IMR-90 (cell line): ENCODE measurements around the gene DIAPH2. TPM values are rescaled to one million over a fixed set of nuclear protein-coding genes. Genes with fewer than 3 reads are reported as not detected.

Experiments used
- ATAC-seq: fragments of 200-7000 bp; cut with Tn5 transposase; 2 replicates; pipeline ENCODE4 v1.9.1; 2020; ENCODE audit warnings: low read depth, mild to moderate bottlenecking, moderate library complexity
- BruUV-seq: library from RNA; stranded (reverse); fragments of 400-500 nt; replicated peaks from 2 replicates; lab custom pipeline; 2021; lab: Mats Ljungman, UMichigan
- CTCF ChIA-PET: fragments of 300-600 bp; formaldehyde crosslinking; extraction: SDS; loops from one replicate; lab custom pipeline; 2021; ENCODE audit warnings: antibody characterized with exemption; lab: Yijun Ruan, JAX
- POLR2A ChIA-PET: fragments of 300-600 bp; sonication (Branson Sonifier 250); formaldehyde crosslinking; loops from one replicate; lab custom pipeline; 2022; ENCODE audit warnings: antibody characterized with exemption; ENCODE audit not compliant: unreplicated experiment; lab: Charles Lee
- DNase-seq: peaks from one replicate; pipeline ENCODE4 v3.0.0; 2013
- H2AFZ ChIP-seq: replicated peaks from 2 replicates; pipeline ENCODE3; 2013; ENCODE audit warnings: low read length, mild to moderate bottlenecking; ENCODE audit not compliant: poor library complexity
- H2AK5ac ChIP-seq: 2 replicates; pipeline ENCODE4 v1.6.1; 2013; ENCODE audit warnings: low read depth, low read length, inconsistent platforms
- H2AK9ac ChIP-seq: replicated peaks from 2 replicates; pipeline ENCODE3; 2013; ENCODE audit warnings: mild to moderate bottlenecking, low read depth, low read length, moderate library complexity; ENCODE audit not compliant: poor library complexity
- H2BK120ac ChIP-seq: 2 replicates; pipeline ENCODE4 v1.6.1; 2013; ENCODE audit warnings: low read depth, low read length, inconsistent platforms
- H2BK15ac ChIP-seq: 3 replicates; pipeline ENCODE4 v1.6.1; 2013; ENCODE audit warnings: low read depth, low read length, inconsistent platforms
- H2BK20ac ChIP-seq: 2 replicates; pipeline ENCODE4 v1.6.1; 2013; ENCODE audit warnings: low read depth, mild to moderate bottlenecking, inconsistent platforms, low read length, moderate library complexity
- H2BK5ac ChIP-seq: 2 replicates; pipeline ENCODE4 v1.6.1; 2013; ENCODE audit warnings: mild to moderate bottlenecking, low read depth, low read length, inconsistent platforms; ENCODE audit not compliant: poor library complexity, severe bottlenecking
- H3K14ac ChIP-seq: replicated peaks from 2 replicates; pipeline ENCODE4 v1.6.1; 2013; ENCODE audit warnings: low read depth, low read length, inconsistent platforms
- H3K18ac ChIP-seq: 2 replicates; pipeline ENCODE4 v1.6.1; 2013; ENCODE audit warnings: low read depth, low read length, control low read depth
- H3K23ac ChIP-seq: 2 replicates; pipeline ENCODE4 v1.6.1; 2013; ENCODE audit warnings: low read depth, low read length, inconsistent platforms
- H3K27ac ChIP-seq: 2 replicates; pipeline ENCODE4 v1.5.1; 2013; ENCODE audit warnings: mild to moderate bottlenecking, control low read depth, low read length; ENCODE audit not compliant: insufficient read depth
- H3K27me3 ChIP-seq: 2 replicates; pipeline ENCODE4 v1.6.1; 2013; ENCODE audit warnings: low read length; ENCODE audit not compliant: control insufficient read depth, insufficient read depth
- H3K36me3 ChIP-seq: 2 replicates; pipeline ENCODE4 v1.6.1; 2013; ENCODE audit warnings: low read length, mixed read lengths; ENCODE audit not compliant: control insufficient read depth, insufficient read depth
- H3K4ac ChIP-seq: 2 replicates; pipeline ENCODE4 v1.6.1; 2013; ENCODE audit warnings: low read depth, low read length, inconsistent platforms
- H3K4me1 ChIP-seq: 2 replicates; pipeline ENCODE4 v1.6.1; 2013; ENCODE audit warnings: low read length, mixed read lengths; ENCODE audit not compliant: control insufficient read depth, insufficient read depth
- H3K4me2 ChIP-seq: 2 replicates; pipeline ENCODE4 v1.6.1; 2013; ENCODE audit warnings: low read depth, mild to moderate bottlenecking, control low read depth, low read length, moderate library complexity
- H3K4me3 ChIP-seq: 2 replicates; pipeline ENCODE4 v1.5.1; 2013; ENCODE audit warnings: low read depth, mild to moderate bottlenecking, control low read depth, low read length, moderate library complexity; ENCODE audit not compliant: insufficient read depth
- H3K56ac ChIP-seq: 2 replicates; pipeline ENCODE4 v1.6.1; 2013; ENCODE audit warnings: low read length, inconsistent platforms; ENCODE audit not compliant: insufficient read depth; ENCODE audit errors: extremely low read depth
- H3K79me1 ChIP-seq, 2 experiments: 2 replicates each; pipeline ENCODE4 v1.6.1; 2013; ENCODE audit warnings: low read length in 2 of 2, inconsistent platforms in 1 of 2, low read depth in 1 of 2
- H3K9ac ChIP-seq: 2 replicates; pipeline ENCODE4 v1.6.1; 2013; ENCODE audit warnings: low read depth, low read length, control low read depth
- H3K9me1 ChIP-seq: 2 replicates; pipeline ENCODE4 v1.6.1; 2013; ENCODE audit warnings: low read length, inconsistent platforms; ENCODE audit not compliant: insufficient read depth
- H3K9me3 ChIP-seq: 2 replicates; pipeline ENCODE4 v1.6.1; 2013; ENCODE audit warnings: low read length; ENCODE audit not compliant: control insufficient read depth, insufficient read depth
- H4K20me1 ChIP-seq: 2 replicates; pipeline ENCODE4 v1.6.1; 2013; ENCODE audit warnings: low read length, inconsistent platforms; ENCODE audit not compliant: insufficient read depth
- H4K5ac ChIP-seq: 2 replicates; pipeline ENCODE4 v1.6.1; 2013; ENCODE audit warnings: mild to moderate bottlenecking, low read depth, low read length, control low read depth
- H4K8ac ChIP-seq, 2 experiments: 2 replicates each; pipeline ENCODE4 v1.6.1; 2013; ENCODE audit warnings: low read depth in 2 of 2, low read length in 2 of 2, control low read depth in 1 of 2, inconsistent platforms in 1 of 2
- H4K91ac ChIP-seq: 2 replicates; pipeline ENCODE4 v1.6.1; 2013; ENCODE audit warnings: low read depth, low read length, inconsistent platforms; ENCODE audit not compliant: insufficient read depth
- BHLHE40 ChIP-seq: fragments of 150-350 bp; IDR thresholded peaks from 2 replicates; pipeline ENCODE4 v1.6.1; 2016; ENCODE audit warnings: mild to moderate bottlenecking, low read depth, low read length
- CEBPB ChIP-seq: IDR thresholded peaks from 2 replicates; pipeline ENCODE4 v1.6.1; 2012; ENCODE audit warnings: low read depth, low read length, improper control_type of control experiment
- ELK1 ChIP-seq: fragments of 150-350 bp; IDR thresholded peaks from 2 replicates; pipeline ENCODE4 v1.6.1; 2016; ENCODE audit warnings: low read depth, mild to moderate bottlenecking, low read length, moderate library complexity, borderline replicate concordance
- NFE2L2 ChIP-seq: fragments of 150-350 bp; IDR thresholded peaks from 2 replicates; pipeline ENCODE4 v1.6.1; 2016; ENCODE audit warnings: low read depth, mild to moderate bottlenecking, low read length
- dilution Hi-C: fragments of 300-500 bp; cut with HindIII; formaldehyde crosslinking; loops from one replicate; pipeline ENCODE4 v1.14.3; 2018; ENCODE audit warnings: low sequenced_read_pairs; ENCODE audit not compliant: unreplicated experiment
- in situ Hi-C: fragments of 300-500 bp; cut with MboI; formaldehyde crosslinking; loops from 3 replicates; pipeline ENCODE4 v1.14.3; 2019; ENCODE audit warnings: low sequenced_read_pairs, inconsistent platforms, mixed read lengths
- intact Hi-C: fragments of 100-400 bp; cut with micrococcal nuclease; formaldehyde crosslinking; loops from 2 replicates; pipeline ENCODE4 v1.10.0; 2022
- polyA plus RNA-seq, 3 experiments: library from polyadenylated mRNA; depleted of rRNA; stranded (reverse); fragments of >200 nt; gene quantifications; 2 replicates each; pipeline ENCODE4 v1.2.3, GENCODE V29; 2012; ENCODE audit warnings: low replicate concordance in 1 of 3
- total RNA-seq: library from RNA; depleted of rRNA; stranded (reverse); fragments of >200 nt; gene quantifications from 2 replicates; pipeline ENCODE4 v1.2.3, GENCODE V29; 2012
- TF ChIP-seq, protein P1 (sequence below): fragments of 150-350 bp; IDR thresholded peaks from 2 replicates; pipeline ENCODE4 v1.6.1; 2017; ENCODE audit warnings: mild to moderate bottlenecking, antibody characterized with exemption, low read length, low read depth

DIAPH2 gene
- total and polyA plus RNA-seq, 2 of the 4 experiments (the other 2 are of a cell fraction): 3.6 to 19.9 TPM

- no peak overlapping the region for H2AK9ac ChIP-seq
- no peak overlapping the region for H3K56ac ChIP-seq
- no peak overlapping the region for H3K9ac ChIP-seq
- TF ChIP-seq CEBPB: no peak
- no peak for TF ChIP-seq BHLHE40
- no peak for TF ChIP-seq NFE2L2
- TF ChIP-seq, protein P1, sequence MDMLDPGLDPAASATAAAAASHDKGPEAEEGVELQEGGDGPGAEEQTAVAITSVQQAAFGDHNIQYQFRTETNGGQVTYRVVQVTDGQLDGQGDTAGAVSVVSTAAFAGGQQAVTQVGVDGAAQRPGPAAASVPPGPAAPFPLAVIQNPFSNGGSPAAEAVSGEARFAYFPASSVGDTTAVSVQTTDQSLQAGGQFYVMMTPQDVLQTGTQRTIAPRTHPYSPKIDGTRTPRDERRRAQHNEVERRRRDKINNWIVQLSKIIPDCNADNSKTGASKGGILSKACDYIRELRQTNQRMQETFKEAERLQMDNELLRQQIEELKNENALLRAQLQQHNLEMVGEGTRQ: no peak
- TF ChIP-seq ELK1: no peak
- no peak overlapping the region for H2AK5ac ChIP-seq
- no peak overlapping the region for H3K4me3 ChIP-seq
- DNase-seq: no peak
- H3K4me1 ChIP-seq: no peaks in the 10 kb centered on the region
- H3K23ac ChIP-seq: no peak overlapping the region
- no peaks in the 10 kb centered on the region for H3K9me3 ChIP-seq
- no peaks in the 10 kb centered on the region for H4K20me1 ChIP-seq
- dilution Hi-C loops: no loop called here
- no peak for ATAC-seq
- H2AFZ ChIP-seq: no peak overlapping the region
- H3K27me3 ChIP-seq: no peaks in the 10 kb centered on the region
- no peaks in the 10 kb centered on the region for H3K79me1 ChIP-seq
- ChIA-PET POLR2A (no interaction called here), CTCF (no interaction called here)
- no peak overlapping the region for H4K8ac ChIP-seq
- H3K36me3 ChIP-seq: no peaks in the 10 kb centered on the region
- H3K9me1 ChIP-seq: no peaks in the 10 kb centered on the region; the same call in 1 of the 2 replicates
- no peak overlapping the region for H3K27ac ChIP-seq
- no peak overlapping the region for H4K5ac ChIP-seq
- intact Hi-C loops: no loop called here
- H2BK15ac ChIP-seq: no peak overlapping the region
- H2BK5ac ChIP-seq: no peak overlapping the region
- no TSS peak for BruUV-seq
- in situ Hi-C loops: no loop called here
- no peak overlapping the region for H4K91ac ChIP-seq
- H3K4ac ChIP-seq: no peak overlapping the region
- no peak overlapping the region for H3K4me2 ChIP-seq
- H2BK20ac ChIP-seq: no peak overlapping the region
- no peak overlapping the region for H3K14ac ChIP-seq
- H3K18ac ChIP-seq: no peak overlapping the region
- H2BK120ac ChIP-seq: no peak overlapping the region
Measured at GRCh38 chrX:97009391-97009790, 324.7 kb downstream of the DIAPH2 start.
